ENCODE results near the gene CKS2. TPM values are rescaled to one million over a fixed set of nuclear protein-coding genes. Genes with fewer than 3 reads are reported as not detected.
A peak's percentile ranks its signal among the peaks of the same experiment; 100 is the strongest.
"Not testable (repeated sequence)": the region's sequence is repeated elsewhere in the genome, so short reads cannot be mapped to it uniquely, and the experiment has no call there.

CKS2 gene
- total RNA-seq, 2 donors from 2014 or later, result 11.9 to 18.1 TPM

- ATAC-seq (no peak), DNase-seq (no peak)
- Mint-ChIP-seq H3K36me3 (ENCODE audit: low read depth) (peaks cover 8% of the 10 kb centered on the region), H3K4me1 (no peaks in the 10 kb centered on the region), H3K4me3 (no peak overlapping the region), H3K27ac (no peak overlapping the region), H3K27me3 (peaks cover 18% of the 10 kb centered on the region)
- peaks cover 2% of the 10 kb centered on the region for H3K9me3 ChIP-seq (ENCODE audit: control insufficient read depth, low read length, poor library complexity, severe bottlenecking)
Observed at GRCh38 chr9:89293014-89293413, 18.0 kb upstream of the CKS2 start.

- Mint-ChIP-seq H3K36me3 (ENCODE audit: low read depth) (peaks cover 8% of the 10 kb centered on the region), H3K4me1 (no peaks in the 10 kb centered on the region), H3K4me3 (no peak overlapping the region), H3K27ac (no peak overlapping the region), H3K27me3 (peaks cover 18% of the 10 kb centered on the region)
- H3K9me3 ChIP-seq (ENCODE audit: control insufficient read depth, low read length, poor library complexity, severe bottlenecking), result peaks cover 2% of the 10 kb centered on the region
- no peak for DNase-seq
- ATAC-seq, result no peak
Observed at GRCh38 chr9:89295400-89295799, 15.6 kb upstream of the CKS2 start.

- H3K27ac Mint-ChIP-seq; H3K4me1 Mint-ChIP-seq; H3K4me3 Mint-ChIP-seq; ATAC-seq; DNase-seq; H3K9me3 ChIP-seq (ENCODE audit: control insufficient read depth, low read length, poor library complexity, severe bottlenecking); H3K36me3 Mint-ChIP-seq (ENCODE audit: low read depth); H3K27me3 Mint-ChIP-seq: not testable (repeated sequence)
Observed at GRCh38 chr9:89301996-89302395, 9.0 kb upstream of the CKS2 start.

GRCh38 chr9:89304020-89304833, 6.8 kb upstream of the CKS2 start:
- DNase-seq (no peak), ATAC-seq (no peak)
- Mint-ChIP-seq H3K4me1 (peaks cover 5% of the 10 kb centered on the region), H3K27ac (no peak overlapping the region), H3K4me3 (no peak overlapping the region), H3K27me3 (no peaks in the 10 kb centered on the region), H3K36me3 (ENCODE audit: low read depth) (peaks cover 2% of the 10 kb centered on the region)
- H3K9me3 ChIP-seq (ENCODE audit: control insufficient read depth, low read length, poor library complexity, severe bottlenecking), result no peaks in the 10 kb centered on the region

- Mint-ChIP-seq H3K4me1 (peaks cover 6% of the 10 kb centered on the region), H3K27me3 (no peaks in the 10 kb centered on the region), H3K36me3 (ENCODE audit: low read depth) (peaks cover 2% of the 10 kb centered on the region), H3K4me3 (no peak overlapping the region), H3K27ac (no peak overlapping the region)
- ATAC-seq, result no peak
- no peak for DNase-seq
- no peaks in the 10 kb centered on the region for H3K9me3 ChIP-seq (ENCODE audit: control insufficient read depth, low read length, poor library complexity, severe bottlenecking)
Observed at GRCh38 chr9:89304834-89305188, 6.2 kb upstream of the CKS2 start.

GRCh38 chr9:89305868-89306267, 5.1 kb upstream of the CKS2 start:
- H3K27ac Mint-ChIP-seq, result no peak overlapping the region
- H3K4me3 Mint-ChIP-seq, result no peak overlapping the region
- H3K9me3 ChIP-seq (ENCODE audit: control insufficient read depth, low read length, poor library complexity, severe bottlenecking), result no peaks in the 10 kb centered on the region
- no peak for ATAC-seq
- H3K4me1 Mint-ChIP-seq, result peaks cover 13% of the 10 kb centered on the region
- no peak for DNase-seq
- no peaks in the 10 kb centered on the region for H3K27me3 Mint-ChIP-seq
- peaks cover 5% of the 10 kb centered on the region for H3K36me3 Mint-ChIP-seq (ENCODE audit: low read depth)

- no peaks in the 10 kb centered on the region for H3K27me3 Mint-ChIP-seq
- ATAC-seq (no peak), DNase-seq (no peak)
- no peaks in the 10 kb centered on the region for H3K9me3 ChIP-seq (ENCODE audit: control insufficient read depth, low read length, poor library complexity, severe bottlenecking)
- H3K27ac Mint-ChIP-seq, result peak overlapping the region; percentile 98
- H3K36me3 Mint-ChIP-seq (ENCODE audit: low read depth), result peaks cover 5% of the 10 kb centered on the region
- peak overlapping the region; percentile 97 for H3K4me3 Mint-ChIP-seq
- peaks cover 20% of the 10 kb centered on the region for H3K4me1 Mint-ChIP-seq
Observed at GRCh38 chr9:89309166-89309565, 1.8 kb upstream of the CKS2 start.

- Mint-ChIP-seq H3K4me3 (peak overlapping the region; percentile 97), H3K36me3 (ENCODE audit: low read depth) (peaks cover 5% of the 10 kb centered on the region), H3K27ac (peak overlapping the region; percentile 98), H3K27me3 (no peaks in the 10 kb centered on the region), H3K4me1 (peaks cover 20% of the 10 kb centered on the region)
- DNase-seq, result no peak
- no peak for ATAC-seq
- no peaks in the 10 kb centered on the region for H3K9me3 ChIP-seq (ENCODE audit: control insufficient read depth, low read length, poor library complexity, severe bottlenecking)
Observed at GRCh38 chr9:89309608-89310474, 1.2 kb upstream of the CKS2 start.

- no peaks in the 10 kb centered on the region for H3K9me3 ChIP-seq (ENCODE audit: control insufficient read depth, low read length, poor library complexity, severe bottlenecking)
- Mint-ChIP-seq H3K36me3 (ENCODE audit: low read depth) (peaks cover 5% of the 10 kb centered on the region), H3K4me3 (peak overlapping the region; percentile 97), H3K27me3 (no peaks in the 10 kb centered on the region), H3K27ac (peak overlapping the region; percentile 98), H3K4me1 (peaks cover 17% of the 10 kb centered on the region)
- DNase-seq (no peak), ATAC-seq (no peak)
Observed at GRCh38 chr9:89311346-89312221, 589 bp downstream of the CKS2 start.

GRCh38 chr9:89312222-89312571, 1.2 kb downstream of the CKS2 start:
- ATAC-seq, result no peak
- no peaks in the 10 kb centered on the region for H3K27me3 Mint-ChIP-seq
- DNase-seq, result no peak
- H3K4me3 Mint-ChIP-seq, result peak overlapping the region; percentile 77
- H3K4me1 Mint-ChIP-seq, result peaks cover 17% of the 10 kb centered on the region
- no peaks in the 10 kb centered on the region for H3K9me3 ChIP-seq (ENCODE audit: control insufficient read depth, low read length, poor library complexity, severe bottlenecking)
- H3K36me3 Mint-ChIP-seq (ENCODE audit: low read depth), result peaks cover 3% of the 10 kb centered on the region
- peak overlapping the region; percentile 66 for H3K27ac Mint-ChIP-seq

- DNase-seq (no peak), ATAC-seq (no peak)
- Mint-ChIP-seq H3K4me3 (no peak overlapping the region), H3K27ac (peak overlapping the region; percentile 11), H3K4me1 (peaks cover 20% of the 10 kb centered on the region), H3K36me3 (ENCODE audit: low read depth) (peaks cover 3% of the 10 kb centered on the region), H3K27me3 (no peaks in the 10 kb centered on the region)
- H3K9me3 ChIP-seq (ENCODE audit: control insufficient read depth, low read length, poor library complexity, severe bottlenecking), result no peaks in the 10 kb centered on the region
Observed at GRCh38 chr9:89313842-89314241, 2.8 kb downstream of the CKS2 start.

GRCh38 chr9:89314955-89315354, 4.0 kb downstream of the CKS2 start:
- peaks cover 3% of the 10 kb centered on the region for H3K36me3 Mint-ChIP-seq (ENCODE audit: low read depth)
- H3K9me3 ChIP-seq (ENCODE audit: control insufficient read depth, low read length, poor library complexity, severe bottlenecking), result no peaks in the 10 kb centered on the region
- H3K27me3 Mint-ChIP-seq, result no peaks in the 10 kb centered on the region
- peaks cover 26% of the 10 kb centered on the region for H3K4me1 Mint-ChIP-seq
- ATAC-seq (no peak), DNase-seq (no peak)
- no peak overlapping the region for H3K4me3 Mint-ChIP-seq
- peak overlapping the region; percentile 11 for H3K27ac Mint-ChIP-seq

GRCh38 chr9:89315482-89315881, 4.5 kb downstream of the CKS2 start:
- H3K9me3 ChIP-seq (ENCODE audit: control insufficient read depth, low read length, poor library complexity, severe bottlenecking), result no peaks in the 10 kb centered on the region
- DNase-seq, result no peak
- H3K27me3 Mint-ChIP-seq, result no peaks in the 10 kb centered on the region
- peaks cover 25% of the 10 kb centered on the region for H3K4me1 Mint-ChIP-seq
- no peak overlapping the region for H3K4me3 Mint-ChIP-seq
- peaks cover 3% of the 10 kb centered on the region for H3K36me3 Mint-ChIP-seq (ENCODE audit: low read depth)
- ATAC-seq, result no peak
- H3K27ac Mint-ChIP-seq, result no peak overlapping the region
